Hematopoietic multipotent progenitor cell treated with erythropoietin and hydrocortisone succinate and interleukin-3 and kit ligand, for 6 days (in vitro differentiated cells): ENCODE measurements around the gene STARD13.

ENCODE experiments used
- DNase-seq: peaks from one replicate; pipeline ENCODE4 v3.0.0-alpha.2; 2015

Gene STARD13

DNA sequence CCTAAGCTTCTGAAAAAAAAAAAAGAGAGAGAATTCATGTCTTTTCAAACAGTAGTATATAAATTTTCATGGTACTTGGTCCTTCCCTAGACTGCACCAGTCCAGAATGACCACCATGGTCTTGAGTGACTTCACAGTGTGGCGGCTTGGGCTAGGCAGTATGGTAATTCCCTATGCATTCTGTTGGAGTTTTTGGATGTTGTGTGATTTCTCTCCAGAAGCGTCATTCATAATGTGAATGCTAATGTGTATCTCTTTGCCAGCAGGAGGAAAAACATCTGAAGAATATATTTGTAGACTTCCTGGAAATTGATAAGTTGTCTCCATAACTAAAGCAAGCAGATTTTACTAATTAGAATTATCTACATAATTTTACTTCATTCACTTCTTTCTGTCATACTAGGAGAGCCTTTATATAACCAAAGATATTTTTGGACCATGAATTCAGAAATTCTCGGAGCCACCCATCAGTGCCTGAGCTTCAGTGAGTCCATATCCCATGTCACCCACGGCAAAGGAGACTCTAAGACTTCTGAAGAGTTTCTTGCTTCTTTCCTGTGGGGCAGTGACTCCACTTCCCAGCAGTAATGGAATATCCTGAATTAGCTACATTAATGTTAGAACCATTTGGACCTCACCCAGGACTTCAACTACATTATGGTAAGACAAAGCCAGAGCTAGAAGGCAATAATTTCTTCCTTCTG is 8.4 kb downstream of the STARD13 start:
- DNase-seq, result no peak

DNA sequence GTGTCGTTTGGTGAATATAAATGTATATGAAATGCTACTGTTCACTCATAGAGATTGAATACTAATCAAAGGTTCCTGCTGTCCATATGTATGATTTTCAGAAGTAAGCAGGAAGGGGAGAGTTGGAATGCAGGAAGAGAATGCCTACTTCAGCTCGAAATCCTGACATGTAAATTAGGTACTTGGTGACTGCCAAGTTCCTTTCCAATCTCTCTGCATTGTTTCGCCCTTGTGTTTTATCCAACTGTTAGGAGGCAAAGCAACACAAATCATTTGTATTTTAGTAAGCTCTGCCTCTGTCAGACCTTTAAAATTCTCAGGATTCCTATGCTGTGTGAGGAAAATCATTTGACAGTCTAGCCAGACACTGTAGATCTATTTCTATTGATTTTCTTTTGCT is 9.0 kb downstream of the STARD13 start:
- DNase-seq, result no peak

DNA sequence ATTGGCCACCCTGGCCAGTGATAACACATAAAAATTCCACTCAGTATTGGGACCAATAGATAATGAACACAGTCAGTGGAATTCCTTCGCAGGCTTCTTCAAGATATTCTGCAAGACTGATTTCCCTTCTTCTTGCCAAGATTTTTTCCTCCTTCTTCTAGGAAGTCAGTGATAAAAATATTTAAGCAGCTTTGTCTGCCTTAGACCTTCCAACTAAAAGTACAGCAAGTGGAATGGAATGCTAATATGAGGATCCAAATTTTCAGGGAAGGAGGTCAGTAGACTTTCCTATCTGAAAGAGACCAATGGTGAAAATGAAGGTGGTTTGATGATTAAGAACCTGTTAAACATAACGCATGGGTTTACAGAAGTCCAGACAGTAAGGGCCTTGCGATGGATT is 9.6 kb downstream of the STARD13 start:
- no peak for DNase-seq

DNA sequence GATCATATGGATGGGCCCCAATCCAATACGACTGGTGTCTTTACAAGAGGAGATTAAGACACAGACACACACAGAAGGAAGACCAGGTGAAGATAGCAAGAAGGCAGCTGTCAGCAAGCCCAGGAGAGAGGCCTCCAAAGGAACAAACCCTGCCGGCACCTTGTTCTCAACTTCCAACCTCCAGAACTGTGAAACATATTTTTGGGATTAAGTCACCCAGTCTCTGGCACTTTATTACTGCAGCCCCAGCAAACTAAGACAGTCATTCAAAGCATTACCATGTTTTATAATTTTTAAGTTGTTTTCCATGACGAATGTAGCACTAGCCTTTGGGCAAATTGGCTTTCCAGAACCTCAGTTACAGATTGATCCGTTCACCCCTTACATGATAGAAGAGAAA is 11.3 kb downstream of the STARD13 start:
- DNase-seq, result no peak

DNA sequence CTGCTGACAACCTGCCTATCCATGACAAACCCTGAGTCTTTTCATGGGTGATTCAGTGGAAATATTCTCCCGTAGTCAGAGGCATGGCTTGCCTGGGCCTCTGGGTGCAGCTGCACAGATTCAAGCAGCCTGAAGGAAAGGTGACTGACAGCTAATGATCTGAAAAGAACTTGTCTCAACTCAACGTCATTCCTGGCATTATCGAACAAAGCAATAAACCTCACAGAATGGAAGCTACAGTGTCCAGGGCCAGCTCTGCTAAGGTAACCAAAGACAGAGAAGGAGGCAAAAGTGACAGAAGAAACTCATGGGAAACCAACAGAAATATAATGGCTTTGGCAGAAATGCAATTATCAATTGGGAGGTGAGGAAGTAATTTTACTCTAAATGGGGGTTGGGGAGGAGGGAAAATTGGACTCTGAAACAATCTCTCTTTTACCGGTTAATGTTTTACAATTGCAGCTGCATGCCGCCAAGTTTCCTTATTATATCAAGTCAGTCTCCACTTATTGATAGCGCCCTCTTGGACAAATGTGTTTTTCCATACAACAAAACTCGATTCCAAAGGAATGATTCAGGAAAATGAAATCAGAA is 12.9 kb downstream of the STARD13 start:
- no peak for DNase-seq

DNA sequence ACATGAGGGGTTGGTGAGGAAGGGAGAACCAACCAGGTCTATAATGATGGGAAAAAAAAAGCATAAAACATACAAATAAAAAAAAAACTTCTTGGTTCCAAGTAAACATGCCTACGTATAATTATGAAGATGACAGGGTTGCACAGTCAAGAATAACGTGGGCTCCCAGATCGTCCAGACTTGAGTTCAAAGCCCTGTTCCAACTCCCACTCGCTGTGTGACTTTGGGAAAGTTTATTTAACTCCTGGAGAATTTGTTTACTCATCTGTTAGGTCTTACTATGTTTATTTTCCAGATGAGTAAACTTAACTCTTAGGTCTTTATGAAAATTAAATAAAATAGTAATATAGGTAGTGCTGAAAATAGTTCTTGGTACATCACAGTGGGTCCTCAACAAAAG is 13.8 kb downstream of the STARD13 start:
- no peak for DNase-seq

DNA sequence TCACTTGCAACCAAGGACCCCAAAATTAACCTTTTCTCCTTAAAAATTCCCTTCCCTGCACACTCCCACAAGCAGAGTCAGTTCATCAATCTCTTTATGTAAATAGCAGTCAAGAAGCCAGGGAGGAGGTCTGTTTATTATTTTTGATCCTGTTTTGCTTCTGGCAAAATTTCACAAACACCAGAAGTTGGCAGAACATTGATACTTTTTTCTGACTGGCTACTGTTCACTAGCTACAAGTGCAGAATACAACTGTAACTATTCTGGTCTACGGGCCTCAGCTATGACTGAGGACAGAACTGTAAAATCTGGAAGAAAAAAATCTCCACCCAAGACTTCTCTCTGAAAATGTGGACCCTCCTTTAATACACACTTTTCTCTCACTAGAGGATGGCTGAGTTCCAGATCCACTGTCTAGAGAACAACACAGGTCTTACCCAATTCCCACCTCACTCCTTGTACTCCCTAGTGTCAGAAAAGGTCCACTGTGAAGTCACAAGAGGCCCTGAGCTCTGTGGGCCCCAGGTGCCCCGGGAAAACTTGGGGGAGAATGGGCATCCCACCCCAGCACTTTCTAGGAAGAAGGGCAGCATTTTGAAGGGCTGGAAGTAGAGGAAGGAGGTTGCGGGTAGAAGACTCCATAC is 14.5 kb downstream of the STARD13 start:
- DNase-seq, result no peak

DNA sequence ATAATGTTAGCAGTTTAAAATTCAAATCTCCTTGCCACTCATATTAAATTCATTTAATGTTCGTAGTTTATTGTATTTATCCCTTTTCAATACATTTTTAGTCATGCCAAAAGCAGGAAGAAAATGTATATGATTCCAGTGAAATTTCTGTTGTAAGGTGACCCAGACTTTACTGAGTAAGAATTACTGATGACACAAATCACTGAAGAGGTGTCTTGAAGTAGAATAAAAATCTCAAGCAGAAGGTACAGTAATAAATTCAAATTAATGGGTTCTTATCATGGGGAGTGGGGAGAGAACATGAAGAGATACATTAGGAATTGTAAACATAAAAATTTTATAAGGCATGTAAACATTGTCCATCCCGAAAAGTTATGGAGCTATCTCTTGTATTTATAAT is 19.9 kb downstream of the STARD13 start:
- DNase-seq, result no peak

DNA sequence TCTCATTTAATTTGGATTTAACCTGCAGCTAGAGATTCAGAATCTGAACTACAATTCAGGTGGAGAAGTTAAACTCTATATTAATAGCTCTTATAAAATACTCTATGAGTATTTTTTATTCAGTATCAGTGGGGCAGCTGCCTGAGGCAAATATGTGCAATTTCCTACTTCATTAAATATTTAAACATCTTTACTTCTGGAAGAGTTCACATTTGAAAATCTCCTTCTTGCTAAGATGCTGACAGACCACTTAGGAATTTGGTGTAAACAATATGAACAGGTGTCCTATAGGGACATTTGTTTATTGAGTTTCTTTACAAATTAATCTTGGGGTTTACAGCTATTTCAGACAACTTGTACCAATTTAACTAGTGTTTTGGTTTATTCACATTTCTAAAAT is 20.4 kb downstream of the STARD13 start:
- DNase-seq, result no peak

DNA sequence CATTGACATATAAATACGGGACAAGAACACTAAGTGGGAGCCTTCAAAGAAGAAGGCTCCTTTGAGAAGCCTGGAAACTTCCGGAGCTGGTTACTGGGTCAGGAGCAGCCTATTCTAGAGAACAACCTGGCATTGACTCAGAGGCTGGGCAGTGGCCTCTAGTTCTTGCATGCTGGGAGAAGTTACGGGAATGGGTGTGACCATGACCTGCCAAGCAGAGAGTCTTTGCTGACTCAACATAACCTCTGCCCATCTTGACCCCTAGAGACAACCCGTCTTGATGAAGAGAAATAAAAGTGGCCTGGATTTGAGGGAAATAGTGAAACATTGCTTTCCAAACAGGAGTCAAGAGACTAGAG is 21.0 kb downstream of the STARD13 start:
- DNase-seq, result no peak

DNA sequence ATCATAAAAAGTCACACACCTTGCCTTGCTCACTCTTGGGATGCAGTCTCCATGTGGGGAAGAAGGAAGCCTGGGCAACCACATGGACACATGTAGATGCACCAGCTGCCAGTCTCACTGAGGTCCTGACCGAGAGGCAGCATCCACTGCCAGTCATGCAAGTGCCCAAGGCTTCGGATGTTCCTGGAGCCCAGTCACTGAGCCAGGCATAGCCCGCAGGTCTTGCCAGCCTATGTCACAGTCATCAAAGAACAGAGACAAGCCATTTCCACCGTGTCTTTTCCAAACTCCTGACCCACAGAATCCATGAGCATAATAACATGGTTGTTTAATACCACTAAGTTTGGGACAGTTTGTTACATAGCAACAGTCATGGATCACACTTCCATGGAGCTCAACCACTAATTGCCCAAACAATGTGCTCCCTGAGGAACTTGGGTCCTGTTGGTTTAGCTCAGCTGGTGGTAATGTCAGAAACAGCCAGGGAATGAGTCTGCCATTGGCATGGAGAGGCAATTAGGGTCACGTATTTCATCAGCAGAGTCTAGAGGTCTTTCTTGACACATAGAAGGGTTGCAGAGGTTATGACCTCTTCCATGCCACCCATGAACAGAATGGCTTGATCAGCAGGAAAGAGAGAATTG is 21.5 kb downstream of the STARD13 start:
- DNase-seq, result no peak

DNA sequence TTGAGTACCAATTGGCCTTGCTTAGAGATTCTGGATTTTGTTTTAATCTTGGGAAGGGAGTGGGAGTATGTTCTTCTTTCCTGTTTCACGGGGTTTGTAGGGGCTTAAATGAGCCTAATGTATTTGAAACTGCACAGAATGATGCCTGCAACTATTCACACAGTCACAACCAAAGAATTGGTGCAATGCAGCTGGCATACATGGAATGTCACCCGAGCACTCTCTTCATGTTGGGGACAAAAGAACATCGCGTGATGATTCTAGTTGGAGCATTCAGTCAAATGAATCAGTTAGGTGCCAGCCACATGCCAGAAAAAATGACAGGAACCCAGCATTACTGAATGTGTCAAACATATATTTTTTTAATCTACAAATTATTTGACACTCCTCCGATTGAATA is 22.1 kb downstream of the STARD13 start:
- no peak for DNase-seq

DNA sequence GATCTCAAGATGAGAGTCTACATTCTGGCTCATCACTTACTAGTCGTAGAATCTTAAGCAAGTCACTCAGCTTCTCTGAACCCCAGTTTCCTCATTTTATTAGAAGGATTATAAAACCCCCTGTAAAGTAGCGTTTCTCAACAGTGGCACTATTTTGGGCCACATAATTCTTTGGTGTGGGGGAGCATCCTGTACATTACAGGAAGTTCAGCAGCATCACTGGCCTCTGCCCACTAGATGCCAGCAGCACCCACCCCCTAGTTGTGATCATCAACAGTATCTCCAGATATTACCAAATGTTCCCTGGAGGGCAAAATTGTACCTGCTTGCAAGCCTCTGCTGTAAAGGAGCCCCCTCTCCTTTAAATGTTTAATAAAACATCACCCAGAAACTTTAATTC is 22.6 kb downstream of the STARD13 start:
- DNase-seq, result peak; percentile 33

DNA sequence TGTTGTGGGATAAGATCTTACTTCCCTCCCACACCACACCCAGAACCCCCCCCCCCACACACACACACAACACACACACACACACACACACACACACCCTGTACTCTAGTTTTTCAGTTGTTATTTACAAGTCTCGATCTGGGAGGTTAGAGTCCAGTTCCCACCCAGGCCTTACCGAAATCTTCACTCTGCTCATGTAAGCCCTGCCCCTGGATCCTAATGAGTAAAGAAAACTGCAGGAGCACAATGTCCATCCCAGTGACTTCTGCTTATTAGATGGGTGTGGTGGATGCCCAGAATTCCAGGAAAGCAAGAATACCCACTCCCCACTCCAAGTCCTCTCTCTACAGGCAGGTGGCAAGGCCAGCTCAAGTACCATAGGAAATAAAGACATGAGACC is 23.0 kb downstream of the STARD13 start:
- no peak for DNase-seq

DNA sequence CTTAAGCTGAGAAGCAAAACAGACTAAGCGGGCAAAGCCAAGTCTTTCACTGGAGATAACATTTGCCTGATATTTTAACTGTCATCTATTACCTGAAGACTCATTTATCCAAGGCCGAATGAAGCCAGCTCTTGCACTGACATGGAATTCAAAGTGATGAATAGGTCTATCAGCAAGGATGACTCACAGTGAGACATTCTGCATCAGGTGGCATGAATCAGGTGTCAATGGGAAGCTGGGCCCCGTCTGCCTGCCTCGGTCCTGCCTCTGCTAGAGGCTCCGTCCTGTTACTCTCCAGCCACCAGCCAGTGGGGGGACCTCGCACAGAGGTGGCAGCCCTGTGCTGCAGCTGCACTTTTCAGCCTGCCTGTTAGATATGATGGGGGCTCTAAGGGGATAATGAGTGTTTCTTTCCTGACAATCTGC is 23.5 kb downstream of the STARD13 start:
- DNase-seq, result no peak

DNA sequence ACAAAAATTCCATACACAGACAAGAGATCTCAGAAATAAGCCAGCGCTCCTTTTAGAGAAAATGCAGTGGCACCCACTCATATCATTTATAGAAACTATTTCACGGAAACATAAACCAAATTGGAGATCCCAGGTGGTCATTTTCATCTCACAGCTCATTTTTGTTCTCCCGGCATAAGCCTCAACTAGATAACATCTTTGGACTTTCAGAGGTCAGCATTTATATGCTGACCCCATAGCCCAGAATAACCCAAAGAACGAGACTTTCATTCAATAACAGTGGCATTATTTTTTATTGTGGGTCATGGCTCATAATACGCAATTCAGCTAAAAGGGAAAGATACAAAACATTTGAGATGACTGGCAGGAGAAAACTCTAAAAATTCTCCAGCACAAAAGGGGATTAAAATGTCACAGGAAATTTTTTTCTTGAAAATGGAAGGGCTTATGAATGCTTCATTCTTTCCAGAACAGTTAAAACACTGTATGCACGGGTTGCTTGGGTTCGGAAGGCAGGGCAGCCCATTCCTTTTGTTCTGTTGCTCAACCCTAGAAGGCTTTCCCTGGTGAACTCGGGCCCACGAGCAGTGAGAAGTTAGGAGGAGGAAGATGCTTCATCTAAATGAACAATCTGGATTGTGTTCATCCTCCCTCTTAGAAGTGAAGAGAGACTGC is 24.0 kb downstream of the STARD13 start:
- DNase-seq, result no peak

DNA sequence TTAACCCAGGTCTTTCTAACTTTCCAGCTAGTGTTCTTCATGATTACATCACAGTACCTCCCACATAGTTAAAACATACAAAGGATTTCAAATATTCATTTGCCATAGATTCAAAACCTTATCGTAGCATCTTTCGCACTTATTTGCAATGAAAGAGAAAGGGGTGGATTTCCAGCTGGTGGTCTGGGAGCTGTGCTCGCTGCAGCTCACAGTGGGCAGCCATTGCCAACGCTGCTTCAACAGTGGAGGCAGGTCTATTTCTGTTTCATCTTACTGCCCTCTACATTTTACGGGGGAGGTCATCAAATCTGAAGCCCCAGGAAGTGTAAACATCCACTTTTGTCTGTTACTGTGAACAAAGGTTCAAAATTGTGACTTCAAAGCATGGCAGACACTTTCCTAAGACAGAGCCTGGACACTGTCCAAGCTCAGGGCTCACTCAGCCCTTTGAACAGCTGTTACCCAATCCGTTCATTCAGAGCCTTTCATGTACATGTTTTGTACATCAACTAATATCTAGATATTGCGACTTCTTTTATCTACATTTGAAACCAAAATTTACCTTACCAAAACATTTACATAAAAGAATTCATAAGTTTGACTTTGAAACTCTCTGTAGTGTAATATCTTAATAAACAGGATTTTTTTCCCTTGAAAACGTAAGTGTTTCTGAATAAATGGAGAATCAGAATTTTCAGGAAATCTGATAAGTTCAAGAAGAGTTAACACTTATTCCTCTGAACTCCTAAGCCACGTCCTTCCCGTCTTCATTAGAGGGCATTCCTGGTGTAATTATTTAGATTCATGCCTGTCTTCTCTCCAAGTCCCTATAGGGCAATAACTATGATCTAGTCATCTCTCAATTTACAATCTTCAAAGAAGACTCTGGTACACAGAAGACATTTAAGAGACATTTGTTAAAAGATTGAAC is 25.1 kb downstream of the STARD13 start:
- DNase-seq, result no peak

DNA sequence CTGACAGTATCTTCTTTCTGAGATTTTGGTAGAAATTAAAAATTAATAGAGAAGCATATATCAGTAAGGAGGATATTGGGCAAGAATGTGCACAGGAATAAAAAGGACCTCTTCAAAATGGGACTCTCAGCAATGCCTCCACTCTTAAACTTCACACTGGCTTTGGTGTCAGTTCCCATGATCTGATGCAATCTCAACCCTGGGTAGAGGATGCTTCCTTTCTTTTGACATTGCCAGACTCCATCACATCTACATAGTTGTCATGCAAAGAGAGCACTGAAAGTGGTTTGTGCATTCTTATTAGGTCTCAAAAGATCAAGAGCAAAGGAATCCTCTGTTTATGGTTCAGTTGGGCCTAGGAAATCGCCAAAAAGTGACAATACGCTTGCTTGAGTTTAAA is 26.3 kb downstream of the STARD13 start:
- DNase-seq, result no peak

DNA sequence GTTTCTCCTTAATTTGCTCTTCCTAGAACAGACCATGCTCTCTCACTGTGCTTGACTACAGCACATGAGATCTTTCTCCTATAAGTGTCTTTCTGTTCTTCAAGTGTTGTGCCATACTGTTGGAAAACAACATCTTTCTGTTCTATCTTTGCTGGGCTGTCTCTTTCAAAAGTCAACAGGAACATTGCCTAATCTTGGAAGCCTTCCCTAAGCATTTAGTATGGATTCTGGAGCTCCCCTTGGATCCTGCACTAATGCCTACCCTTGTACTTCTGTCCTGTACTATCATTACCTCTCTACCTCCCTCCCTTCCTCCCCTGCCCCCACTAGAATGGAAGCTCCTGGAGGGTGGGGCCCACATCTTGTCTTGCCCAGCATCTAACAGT is 26.8 kb downstream of the STARD13 start:
- DNase-seq, result no peak

DNA sequence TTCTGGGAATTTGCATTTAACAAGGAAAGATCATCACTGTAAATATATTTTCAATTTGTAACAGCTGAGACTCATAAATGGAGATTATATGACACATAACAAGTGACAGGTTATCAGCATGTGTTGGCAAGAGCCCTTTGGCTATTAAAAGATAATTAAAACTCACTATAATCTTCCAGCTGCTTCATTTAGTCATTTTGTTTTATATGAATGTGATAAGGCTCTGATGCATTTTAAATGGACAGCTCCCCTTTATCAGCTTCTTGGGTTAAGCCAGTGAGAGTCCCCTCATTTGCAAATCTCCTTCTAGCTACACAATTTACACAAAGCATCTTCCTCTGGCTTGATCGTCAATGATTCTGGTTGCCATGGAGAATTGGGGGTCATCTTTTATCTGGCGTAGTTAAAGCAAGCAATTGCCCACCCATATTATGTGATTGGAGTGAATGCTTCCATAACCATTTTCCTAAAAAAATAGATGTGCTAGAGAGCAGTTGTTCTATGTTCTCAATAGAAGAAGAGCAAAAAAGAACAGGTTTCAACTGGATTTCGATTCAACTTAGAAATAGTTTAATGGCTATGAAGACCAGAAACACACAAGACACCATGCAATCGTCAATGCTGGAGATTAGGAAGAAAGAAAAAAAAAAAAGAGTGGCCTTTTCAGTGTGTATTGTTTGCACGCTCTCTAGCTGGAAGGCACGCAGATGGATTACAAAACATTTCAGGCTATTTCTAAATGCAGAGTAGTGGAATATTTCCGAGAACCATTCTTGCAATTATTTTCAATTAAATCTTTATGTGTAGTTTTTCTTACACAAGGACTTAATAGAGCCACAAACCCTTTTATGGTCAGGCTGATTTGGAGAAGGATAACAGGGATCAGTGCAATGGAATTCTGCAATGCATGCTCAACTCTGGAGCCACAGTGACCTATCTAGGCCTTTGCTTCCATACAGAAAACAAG is 27.4 kb downstream of the STARD13 start:
- no peak for DNase-seq

DNA sequence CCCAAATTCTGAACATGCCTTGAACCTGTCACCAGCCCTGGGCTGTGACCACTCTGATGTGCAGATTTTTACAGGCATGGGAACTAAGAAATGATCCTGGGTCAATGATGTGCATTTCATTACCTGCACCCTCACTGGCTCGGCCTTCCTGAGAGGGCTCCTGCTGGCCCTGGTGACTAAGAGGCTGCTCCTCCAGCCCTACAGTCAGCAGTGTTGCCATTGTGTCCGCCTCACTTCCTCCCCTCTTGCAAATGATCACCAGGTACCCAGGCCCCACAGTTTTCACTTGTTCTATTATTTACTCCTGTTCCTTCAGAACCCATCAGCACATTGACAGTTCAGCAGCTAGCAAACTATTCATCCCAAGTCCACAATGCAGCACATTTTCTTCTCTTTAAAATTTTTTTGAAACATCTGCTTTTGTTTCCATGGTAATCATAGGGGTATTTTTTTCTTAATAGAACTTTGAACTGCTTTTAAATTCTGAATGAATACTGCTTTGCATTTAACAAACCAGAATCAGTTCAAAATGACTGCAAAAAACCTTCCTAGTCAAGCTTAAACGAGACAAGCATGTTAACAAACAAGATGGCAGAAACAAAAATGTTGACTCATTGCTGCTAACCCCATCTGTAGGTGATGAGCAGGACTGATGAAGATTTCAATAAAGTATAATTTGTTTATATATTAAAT is 29.3 kb downstream of the STARD13 start:
- DNase-seq, result no peak
